Heart left ventricle (tissue), 16 donors: ENCODE data around the gene SCN4A. TPM values are rescaled to one million over a fixed set of nuclear protein-coding genes. Genes with fewer than 3 reads are reported as not detected.

Experiments
- ATAC-seq, 4 donors: fragments of 200-7000 bp; cut with Tn5 transposase; one replicate each; pipeline ENCODE4 v1.9.1; 2020 to 2022; ENCODE audit warnings: moderate library complexity in 4 of 4, mild to moderate bottlenecking in 3 of 4, moderate number of reproducible peaks in 1 of 4
- DNase-seq, 5 donors: peaks; one replicate each; pipeline ENCODE4 v3.0.0-alpha.2; 2020
- H3K27ac ChIP-seq, 12 donors: fragments of 200-600 bp; sonication (generic) in 4 of 12; one replicate each; pipeline versions ENCODE4 v1.5.0 to v1.8.0; 2016 to 2022; ENCODE audit warnings: mild to moderate bottlenecking in 2 of 12
- H3K27me3 ChIP-seq, 9 donors: fragments of 200-600 bp; sonication (generic) in 2 of 9; one replicate each; pipeline versions ENCODE4 v1.5.1 to v1.8.0; 2016 to 2022; ENCODE audit warnings: mild to moderate bottlenecking in 3 of 9
- H3K36me3 ChIP-seq, 9 donors: fragments of 200-600 bp; sonication (generic) in 2 of 9; one replicate each; pipeline versions ENCODE4 v1.5.0 to v1.8.0; 2018 to 2022; ENCODE audit warnings: mild to moderate bottlenecking in 2 of 9
- H3K4me1 ChIP-seq, 12 donors: fragments of 200-600 bp; sonication (generic) in 4 of 12; one replicate each; pipeline versions ENCODE4 v1.5.0 to v1.8.0; 2016 to 2022; ENCODE audit warnings: mild to moderate bottlenecking in 3 of 12
- H3K4me3 ChIP-seq, 12 donors: fragments of 200-600 bp; sonication (generic) in 4 of 12; one replicate each; pipeline versions ENCODE4 v1.5.0 to v1.8.0; 2017 to 2022; ENCODE audit warnings: mild to moderate bottlenecking in 9 of 12, moderate library complexity in 4 of 12
- H3K9me3 ChIP-seq, 12 donors: fragments of 200-600 bp; sonication (generic) in 4 of 12; one replicate each; pipeline versions ENCODE4 v1.5.0 to v1.8.0; 2016 to 2022; ENCODE audit warnings: mild to moderate bottlenecking in 1 of 12
- CTCF ChIP-seq, 12 donors: fragments of 200-600 bp; sonication (generic) in 4 of 12; IDR thresholded peaks; one replicate each; pipeline versions ENCODE4 v1.5.0 to v1.8.0; 2018 to 2022; ENCODE audit warnings: antibody characterized with exemption in 12 of 12, mild to moderate bottlenecking in 5 of 12
- POLR2A ChIP-seq, 2 donors: fragments of 450-650 bp; IDR thresholded peaks; one replicate each; pipeline ENCODE4 v1.6.1; 2017; ENCODE audit warnings: antibody characterized with exemption in 2 of 2, mild to moderate bottlenecking in 2 of 2, moderate library complexity in 2 of 2
- WGBS, 4 donors: extraction: QIAGEN DNeasy Blood & Tissue Kit in 2 of 4; methylation state at CpG; one replicate each; pipeline versions ENCODE4 v1.1.5 to v1.1.7; 2013 to 2018; 5-methylcytosine and 5-hydroxymethylcytosine counted together
- intact Hi-C, 10 donors: fragments of 100-400 bp; cut with DNase I; formaldehyde crosslinking; loops; one replicate each; pipeline versions ENCODE4 v1.11.1 to v1.14.2; 2022
- polyA plus RNA-seq, 2 donors: library from polyadenylated mRNA; stranded (reverse); fragments of 200-250 nt; gene quantifications; one replicate each; pipeline ENCODE4 v1.2.3, GENCODE V29; 2013
- total RNA-seq, 9 donors: library from RNA; depleted of rRNA in 2 of 9; stranded (reverse); fragments of >200 nt in 2 of 9; fragmentation: NEBNext Ultra II Directional in 3 of 9; extraction: Animal tissue kit (Norgen Biotek cat#: 25700) in 3 of 9; gene quantifications; one replicate each; pipeline versions ENCODE4 v1.1.0 to v1.2.4, GENCODE V29; 2016 to 2023
- donor health status: ischemic (EF 13 %, LVEDD 7.1; RV severe dilation, severe dysfunction).
- donor health status: healthy with polysubstance abuse.
- donor health status: DM: no; HTN: yes; CAD: no.
- donor health status: DM: no; HTN: no; CAD: no.
- donor health status: ischemic (EF 25% LVEDD 6.9; RV normal size, moderate dysfunction).
- donor health status: ischemic (EF 25% LVEDD 5.7; RV mildly dilated, moderate dysfunction).
- donor health status: healthy.
- donor health status: DM: yes; HTN: yes; CAD: no.
- donor health status: ischemic (EF 35%, LVEDD 5.7; RV mildly dilated, moderate dysfunction).
- donor health status: nonischemic (EF 11% LVEDD 7.7; RV severe dilation, severe dysfunction).
- donor health status: DM: yes; HTN: yes; CAD: no.
- donor health status: PGD.
- donor health status: ischemic (EF 29% LVEDD 5.4; RV normal size, mild dysfunction).
- donor health status: nonischemic (EF 23%, LVEDD 6.1; RV moderate dilation, normal function).

SCN4A gene
- total and polyA plus RNA-seq, 11 donors: 0.33 to 2.1 (median 0.67) TPM

GRCh38 chr17:63949576-63950250, 23.0 kb downstream of the SCN4A start:
- Histone ChIP-seq H3K36me3 (no peaks in the 10 kb centered on the region), H3K9me3 (no peaks in the 10 kb centered on the region), H3K27ac (no peak overlapping the region), H3K4me3 (no peak overlapping the region), H3K27me3 (no peaks in the 10 kb centered on the region), H3K4me1 (peaks cover 0 to 26% (median 12%) of the 10 kb centered on the region in 12 donors)
- DNase-seq (no peak), ATAC-seq (no peak)
- WGBS, 4 donors: 69 to 81% (median 78%) methylated on average over 16 to 18 of the region's 18 CpGs
- intact Hi-C loops: loop anchor here in 4 of 10 donors (5.0 kb wide), 2 partner anchors 37 to 38 kb away; partner anchors contain the start of gene CSHL1 (in 1 of the 4)
- TF ChIP-seq POLR2A (IDR thresholded peaks at IDR 0.05): no peak
- no peak for TF ChIP-seq CTCF (IDR thresholded peaks at IDR 0.05)

GRCh38 chr17:63948521-63948920, 24.2 kb downstream of the SCN4A start:
- intact Hi-C loops: loop anchor here in 2 of 10 donors (5.0 kb wide), 1 partner anchor 39 kb away; no protein-coding TSS in a partner anchor
- DNase-seq: no peak
- no peak for TF ChIP-seq CTCF (IDR thresholded peaks at IDR 0.05)
- no peak for TF ChIP-seq POLR2A (IDR thresholded peaks at IDR 0.05)
- WGBS, 4 donors: 94 to 96% (median 95%) methylated on average over 9 of the region's 9 CpGs; no CpG with 5 or more reads in 1 of the 4 donors
- Histone ChIP-seq H3K4me1 (peaks cover 0 to 15% (median 0%) of the 10 kb centered on the region in 12 donors), H3K4me3 (no peak overlapping the region), H3K9me3 (no peaks in the 10 kb centered on the region), H3K27me3 (no peaks in the 10 kb centered on the region), H3K36me3 (no peaks in the 10 kb centered on the region), H3K27ac (no peak overlapping the region)
- no peak for ATAC-seq

- TF ChIP-seq POLR2A (IDR thresholded peaks at IDR 0.05) (no peak), CTCF (IDR thresholded peaks at IDR 0.05) (no peak)
- H3K36me3 ChIP-seq: no peaks in the 10 kb centered on the region
- ATAC-seq (no peak), DNase-seq (no peak)
- no peak overlapping the region for H3K27ac ChIP-seq
- H3K27me3 ChIP-seq: no peaks in the 10 kb centered on the region
- WGBS, 4 donors: 86 to 92% (median 89%) methylated on average over 8 to 18 of the region's 18 CpGs
- no peak overlapping the region for H3K4me3 ChIP-seq
- H3K9me3 ChIP-seq: no peaks in the 10 kb centered on the region
- intact Hi-C loops: loop anchor here in 3 of 10 donors (2.0 to 5.0 kb wide), 2 partner anchors 39 to 41 kb away; no protein-coding TSS in a partner anchor
- peaks cover 0 to 15% (median 0%) of the 10 kb centered on the region in 12 donors for H3K4me1 ChIP-seq
These were observed 24.9 kb downstream of the SCN4A start for GRCh38 chr17:63947711-63948330.
